GM19452 (cell line): Measurements from ENCODE around the gene RHOB.
"Not testable (repeated sequence)": the region's sequence is repeated elsewhere in the genome, so short reads cannot be mapped to it uniquely, and the experiment has no call there.

Experiments
- ATAC-seq: cut with Tn5 transposase; IDR thresholded peaks from one replicate; pipeline ENCODE4 v1.9.1; 2021; ENCODE audit not compliant: unreplicated experiment

RHOB gene

DNA sequence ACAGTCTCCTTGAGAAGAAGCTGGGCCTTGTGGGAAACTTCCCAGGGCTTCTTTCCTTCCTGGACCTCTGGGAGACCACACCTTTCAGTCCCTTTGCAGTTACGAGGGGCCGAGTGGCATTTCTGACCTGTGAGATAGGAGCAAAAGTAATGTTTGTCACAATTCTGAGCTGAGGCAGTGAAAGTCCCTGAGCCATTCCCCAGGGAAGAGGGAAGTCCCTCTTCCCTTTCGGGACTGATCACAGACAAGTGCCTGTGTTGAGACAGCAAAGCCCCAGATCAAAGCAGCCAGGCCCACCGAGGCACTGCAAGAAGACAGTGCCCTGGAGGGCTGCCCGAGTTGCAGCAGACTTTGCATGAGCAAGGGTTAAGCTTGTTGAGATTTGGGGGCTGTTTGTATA is 41.9 kb downstream of the RHOB start:
- no peak for ATAC-seq

GRCh38 chr2:20490300-20491181 is 43.7 kb downstream of the RHOB start:
- ATAC-seq = no peak

DNA sequence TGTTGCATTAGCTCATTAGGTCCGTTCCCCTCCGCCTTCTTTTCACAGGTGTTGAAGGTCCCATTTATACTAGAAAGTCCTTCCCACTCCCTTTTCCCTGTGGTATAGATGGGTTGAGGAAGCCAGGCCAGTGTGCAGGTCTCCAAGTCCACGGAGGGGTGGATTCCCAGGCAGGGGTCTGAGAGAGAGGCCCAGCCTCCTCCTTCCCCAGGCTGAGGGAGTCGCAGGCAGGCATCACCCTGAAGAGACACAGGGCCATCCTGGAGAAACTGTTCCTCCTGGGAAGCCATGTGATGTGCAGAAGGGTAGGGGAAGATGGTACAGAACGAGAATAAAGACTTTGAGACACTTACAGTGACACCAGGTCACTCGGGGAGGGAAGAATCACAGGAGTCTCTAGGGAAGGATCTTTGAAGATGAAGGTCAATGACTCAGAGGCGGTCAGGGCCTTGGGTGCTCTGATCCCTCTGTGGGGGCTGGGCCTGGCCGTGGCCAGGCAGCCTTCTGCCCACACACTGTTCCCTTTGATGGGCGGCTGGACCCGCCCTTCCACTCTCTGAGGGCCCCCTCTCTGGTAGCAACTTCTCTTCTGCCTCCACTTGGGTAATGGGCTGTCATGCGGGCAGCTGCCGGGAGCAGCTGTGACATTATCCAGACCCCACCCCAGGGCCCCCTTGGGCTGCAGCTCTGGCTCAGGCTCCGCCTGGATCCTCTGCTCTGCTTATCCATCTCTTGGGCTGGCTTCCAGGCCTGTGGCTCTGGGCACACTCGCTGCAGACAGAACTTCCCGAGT is 45.1 kb downstream of the RHOB start:
- ATAC-seq = no peak

- not testable (repeated sequence) for ATAC-seq
Observed at GRCh38 chr2:20493095-20493494, 46.2 kb downstream of the RHOB start.

- no peak for ATAC-seq
Observed at GRCh38 chr2:20494241-20494640, 47.4 kb downstream of the RHOB start.

DNA sequence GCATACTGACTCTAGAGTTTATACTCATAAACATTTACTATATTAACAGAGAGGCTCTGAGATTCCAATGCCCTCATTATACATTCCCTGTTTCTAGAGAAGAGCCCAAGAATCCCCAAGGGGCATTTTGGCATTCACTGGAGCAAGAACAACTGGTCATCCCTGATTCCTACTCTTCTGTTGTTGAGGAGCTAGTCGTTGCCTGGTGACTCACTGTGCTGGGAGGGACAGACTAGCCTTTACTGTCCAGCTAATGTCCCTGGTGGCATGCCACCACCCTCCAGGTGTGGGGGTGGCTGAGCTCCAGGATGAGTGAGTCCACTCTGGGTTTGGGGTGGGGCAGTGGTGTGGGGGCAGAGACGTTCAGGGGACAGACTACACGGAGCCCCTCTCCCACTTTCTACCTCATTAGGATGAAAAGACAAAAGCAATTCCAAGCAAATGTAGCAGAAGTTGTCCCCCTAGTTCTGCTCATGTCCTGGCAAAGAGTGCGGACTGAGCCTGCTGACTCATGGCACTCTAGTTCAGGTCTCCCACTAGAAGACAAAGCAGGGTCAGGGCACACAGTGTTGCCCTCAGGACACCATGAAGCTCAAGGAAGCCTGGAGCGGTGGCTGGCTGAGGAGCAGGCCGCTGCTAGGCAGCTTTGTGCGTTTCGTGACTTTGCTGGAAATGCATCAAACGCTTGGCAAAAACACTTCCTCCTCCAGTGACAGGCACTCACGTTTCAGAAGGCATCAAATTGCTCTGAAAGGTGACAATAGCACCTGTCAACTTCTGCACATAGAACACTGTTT is 49.4 kb downstream of the RHOB start:
- no peak for ATAC-seq

- no peak for ATAC-seq
Observed at GRCh38 chr2:20496942-20497341, 50.1 kb downstream of the RHOB start.
